GM21717 (cell line): ENCODE data around the gene EPSTI1.

ENCODE experiments used
- ATAC-seq: cut with Tn5 transposase; IDR thresholded peaks from one replicate; pipeline ENCODE4 v1.9.1; 2021; ENCODE audit warnings: mild to moderate bottlenecking, moderate library complexity; ENCODE audit not compliant: unreplicated experiment

The EPSTI1 gene

GRCh38 chr13:42971691-42972347, 20.2 kb downstream of the EPSTI1 start:
- ATAC-seq: peak; percentile 59

DNA sequence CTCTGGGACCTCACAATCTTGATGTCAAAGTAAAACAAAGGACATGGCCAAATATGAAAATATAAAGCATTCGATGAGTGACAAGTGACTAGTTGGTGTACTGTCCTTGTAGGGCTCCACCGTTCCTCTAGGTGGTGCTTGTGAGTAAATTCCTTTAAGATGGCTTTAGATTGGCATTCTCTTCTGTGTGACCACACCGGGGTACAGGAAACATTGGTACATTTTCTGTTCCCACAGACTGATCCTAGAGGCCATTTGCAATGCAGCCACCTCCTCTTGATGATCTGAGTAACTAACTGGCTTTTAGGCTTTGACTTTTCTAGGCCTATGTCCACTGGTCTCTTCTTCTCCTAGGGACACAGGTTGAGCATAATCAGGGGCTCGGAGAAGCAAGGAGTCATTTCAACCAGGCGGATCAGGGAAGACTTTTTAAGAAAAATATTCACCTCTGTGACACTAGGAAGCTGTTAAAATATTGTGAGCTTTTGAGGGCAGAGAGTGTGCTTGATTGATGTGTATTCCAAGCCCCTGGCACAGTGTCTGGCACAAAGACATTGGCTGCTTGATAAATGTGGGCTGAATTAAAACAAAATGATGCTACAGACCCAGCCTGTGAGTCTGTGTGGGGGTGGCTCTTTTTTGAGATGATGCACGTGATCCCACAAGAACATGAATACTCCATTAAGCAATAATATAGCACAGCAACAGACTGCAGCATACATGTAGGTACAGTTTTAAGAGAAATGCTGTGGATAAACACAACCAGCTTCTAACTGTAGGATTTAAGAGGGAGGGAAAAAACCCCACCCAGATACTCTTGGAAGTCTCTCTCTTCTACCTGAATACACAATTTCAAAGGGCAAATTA, 21.0 kb downstream of the EPSTI1 start:
- peak; percentile 69 for ATAC-seq

DNA sequence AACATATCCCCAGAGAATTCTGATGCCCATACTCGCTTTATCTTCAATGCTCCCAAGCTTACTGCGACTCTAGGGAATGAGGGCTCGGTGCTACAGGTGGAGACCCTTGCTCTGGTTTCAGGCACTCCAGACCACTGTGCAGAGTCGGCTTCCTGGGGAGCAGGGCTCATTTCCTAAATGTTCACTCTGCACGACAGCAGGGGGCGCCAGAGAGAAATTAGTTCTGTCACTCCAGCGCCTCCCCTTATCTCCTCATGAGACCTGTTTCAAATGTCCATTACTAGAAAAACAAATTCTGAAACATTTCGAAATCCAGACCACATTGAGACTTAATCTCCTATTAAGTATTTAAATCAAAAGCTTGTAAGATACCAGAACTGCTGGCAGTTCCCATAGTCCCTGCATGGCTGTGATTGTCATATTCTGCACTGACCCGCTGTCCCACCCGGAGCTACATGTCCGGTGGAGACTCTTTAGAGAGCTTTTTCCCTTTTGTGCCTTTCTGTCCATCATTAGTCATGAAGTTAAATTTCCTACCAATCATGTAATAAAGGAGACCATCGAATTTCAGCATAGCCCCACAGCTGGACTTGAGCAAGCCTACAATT, 22.4 kb downstream of the EPSTI1 start:
- no peak for ATAC-seq

- no peak for ATAC-seq
Measured at GRCh38 chr13:42968906-42969305, 23.1 kb downstream of the EPSTI1 start.

DNA sequence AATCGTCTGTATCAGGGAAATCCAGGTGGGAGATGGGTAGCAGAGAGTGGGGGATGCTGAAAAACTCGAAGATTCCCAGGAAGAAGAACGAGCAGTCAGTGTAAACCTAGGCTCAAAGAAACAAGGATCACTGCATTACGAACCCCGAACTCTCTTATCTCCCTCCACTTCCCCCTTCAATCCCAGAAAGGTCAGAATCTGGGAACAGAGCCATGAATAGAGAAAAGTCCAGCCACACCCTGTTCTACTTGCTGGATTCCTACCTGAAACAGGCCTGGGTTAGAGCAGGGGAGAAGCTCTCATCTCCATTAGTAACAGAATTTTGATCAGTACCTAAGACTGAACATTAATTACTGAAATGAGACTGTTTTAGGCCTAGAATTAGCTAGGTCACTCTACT, 24.4 kb downstream of the EPSTI1 start:
- ATAC-seq: no peak

DNA sequence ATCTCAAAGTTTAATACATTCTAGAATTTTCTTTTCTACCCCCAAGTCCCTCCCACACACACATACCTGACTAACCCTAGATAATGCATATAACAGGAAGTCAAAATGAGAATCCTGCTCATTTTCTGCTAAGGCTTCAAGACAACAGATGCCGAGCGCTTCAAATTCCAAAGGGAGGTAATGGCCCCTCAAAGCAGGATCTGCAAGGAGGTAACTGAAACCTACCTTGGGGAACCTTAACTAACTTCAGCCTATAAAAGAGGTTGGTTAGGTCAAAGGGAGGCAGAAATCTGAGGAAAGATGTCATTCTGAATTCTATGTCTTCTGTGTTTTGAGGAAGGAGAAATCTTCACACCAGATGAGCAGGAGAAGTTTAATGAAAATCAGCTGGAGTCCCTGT, 26.8 kb downstream of the EPSTI1 start:
- no peak for ATAC-seq

DNA sequence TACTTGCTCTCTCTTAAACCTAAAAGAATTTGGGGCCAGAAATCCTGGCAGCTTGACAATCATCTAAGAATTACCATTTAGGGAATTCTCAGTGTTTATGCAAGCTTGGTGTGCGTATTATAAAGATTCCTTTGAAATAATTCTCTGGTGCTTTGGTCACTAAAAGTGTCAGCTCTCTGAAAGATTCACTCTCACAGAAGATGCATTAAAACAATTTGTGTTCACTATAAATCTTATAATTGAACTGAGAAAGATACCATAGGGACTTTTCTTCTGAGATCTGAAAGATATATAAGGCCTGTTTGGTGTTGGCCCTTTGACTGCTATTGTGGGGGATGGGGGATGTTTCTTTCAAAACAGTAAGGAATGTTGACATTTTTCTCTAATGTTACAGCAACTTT, 27.3 kb downstream of the EPSTI1 start:
- no peak for ATAC-seq

- ATAC-seq: no peak
Measured at GRCh38 chr13:42959615-42960014, 32.4 kb downstream of the EPSTI1 start.

GRCh38 chr13:42957881-42958280, 34.2 kb downstream of the EPSTI1 start:
- ATAC-seq: no peak

- no peak for ATAC-seq
Measured at GRCh38 chr13:42950181-42950580, 41.9 kb downstream of the EPSTI1 start.

- no peak for ATAC-seq
Measured at GRCh38 chr13:42947925-42948324, 44.1 kb downstream of the EPSTI1 start.

DNA sequence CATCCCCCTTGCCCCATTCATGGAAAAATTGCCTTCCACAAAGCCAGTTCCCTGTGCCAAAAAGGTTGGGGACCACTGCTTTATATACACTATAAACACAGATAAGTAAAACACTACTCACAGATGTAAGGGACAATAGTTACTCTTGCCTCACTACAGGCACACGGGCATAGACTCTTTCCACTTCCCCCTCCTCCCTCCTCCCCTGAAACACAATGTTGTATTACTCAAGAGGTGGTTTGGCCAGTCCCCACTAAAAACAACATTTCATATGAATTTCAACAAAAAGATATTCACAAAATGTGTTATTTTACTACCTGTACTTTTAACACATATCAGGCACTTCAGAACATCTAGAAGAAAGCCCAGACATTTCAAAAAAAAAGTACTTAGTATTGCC, 45.1 kb downstream of the EPSTI1 start:
- no peak for ATAC-seq

DNA sequence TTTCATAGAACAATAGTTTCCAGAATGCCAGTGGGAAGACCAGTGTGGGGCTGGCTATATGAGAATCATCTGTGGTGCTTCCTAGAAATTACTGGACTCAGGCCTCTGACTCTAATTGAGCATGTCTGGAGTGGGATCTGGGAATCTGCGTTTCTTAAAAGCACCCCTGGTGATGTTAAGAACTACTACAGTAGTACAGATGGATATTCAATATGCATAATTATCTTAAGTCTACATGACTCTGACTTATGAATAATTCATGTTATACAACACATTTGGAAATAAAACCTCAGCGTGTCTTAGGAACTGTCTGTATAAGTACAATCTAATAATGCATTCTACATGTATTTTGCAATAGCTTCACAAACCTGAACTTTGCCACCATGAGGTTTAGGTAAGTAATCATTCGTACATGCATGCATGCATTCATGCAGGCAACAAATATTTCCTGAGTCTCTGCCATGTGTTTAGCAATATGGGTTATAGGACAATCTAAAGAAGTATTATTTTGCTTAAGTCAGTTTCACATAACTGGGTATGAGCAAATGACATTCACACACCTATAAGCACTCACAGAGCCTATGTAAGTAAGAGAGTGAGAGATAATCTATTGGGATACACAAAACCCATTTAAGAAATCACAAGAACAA, 62.0 kb downstream of the EPSTI1 start:
- ATAC-seq: no peak

GRCh38 chr13:42926555-42926954, 65.5 kb downstream of the EPSTI1 start:
- no peak for ATAC-seq

GRCh38 chr13:42926043-42926442, 66.0 kb downstream of the EPSTI1 start:
- no peak for ATAC-seq

DNA sequence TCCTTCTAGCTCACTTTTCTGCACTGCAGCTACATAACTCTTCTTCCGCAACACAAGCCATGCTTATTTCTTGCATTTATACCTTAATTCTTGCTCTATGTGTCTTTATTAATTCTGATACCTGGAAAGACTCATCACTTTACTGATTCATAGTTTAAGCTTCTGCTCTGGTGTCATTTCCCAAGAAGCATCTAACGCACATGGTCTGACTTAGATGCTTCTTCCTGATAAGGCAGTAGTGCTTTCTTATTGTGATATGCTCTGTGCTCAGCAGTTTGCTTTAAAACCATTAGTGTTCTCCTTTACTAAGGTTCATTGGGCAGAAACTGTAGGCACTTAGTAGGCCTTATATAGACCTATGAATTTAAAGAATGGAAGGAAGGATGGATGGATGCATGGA, 66.4 kb downstream of the EPSTI1 start:
- no peak for ATAC-seq

GRCh38 chr13:42924344-42924743, 67.7 kb downstream of the EPSTI1 start:
- no peak for ATAC-seq

- ATAC-seq: no peak
Measured at GRCh38 chr13:42907745-42908144, 84.3 kb downstream of the EPSTI1 start.

- ATAC-seq: no peak
Measured at GRCh38 chr13:42906257-42906656, 85.8 kb downstream of the EPSTI1 start.

GRCh38 chr13:42905579-42905978, 86.5 kb downstream of the EPSTI1 start:
- no peak for ATAC-seq

GRCh38 chr13:42899266-42899665, 92.8 kb downstream of the EPSTI1 start:
- no peak for ATAC-seq
